Measurements from ENCODE around the gene ATP5PD.

Gene ATP5PD

GRCh38 chr17:75046407-75047289, at the start of gene ATP5PD, which contains the start of gene KCTD2:
Gene ATP5PD (minus strand): TSS chr17:75046969. CDS start chr17:75042650, 4,319 bp downstream.
Gene KCTD2 (plus strand): TSS chr17:75047225. CDS start chr17:75047251, 26 bp downstream.
- DNase-seq, result peak; percentile 87

- DNase-seq, result peak; percentile 82
Measured at GRCh38 chr17:75096082-75096625, 49.4 kb upstream of the ATP5PD start.

DNA sequence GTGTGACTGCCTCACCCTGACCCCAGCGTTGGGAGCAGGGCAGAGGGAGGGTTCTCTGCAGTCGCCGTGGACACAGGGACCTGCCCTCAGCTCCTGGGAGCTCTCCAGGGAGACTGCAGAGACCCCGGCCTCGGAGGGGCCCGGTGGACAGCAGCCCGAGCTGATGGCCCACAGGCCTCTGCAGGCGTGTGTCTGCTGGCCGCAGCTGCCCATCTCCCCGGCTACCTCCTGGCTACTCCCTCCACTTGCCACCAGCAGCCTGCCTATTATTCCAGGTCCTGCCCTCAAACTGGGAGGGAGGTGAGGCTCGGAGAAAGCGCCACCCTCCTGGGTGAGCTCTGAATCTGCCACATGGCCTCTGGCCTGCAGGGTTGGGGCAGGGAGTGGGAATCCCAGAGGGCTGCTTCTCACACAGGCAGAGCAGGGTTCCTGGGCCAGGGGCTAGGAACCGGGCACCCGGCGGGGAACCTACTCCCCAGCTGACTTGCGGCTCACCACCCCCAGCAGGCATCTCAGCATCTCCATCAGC, 48.2 kb upstream of the ATP5PD start:
- no peak for DNase-seq

DNA sequence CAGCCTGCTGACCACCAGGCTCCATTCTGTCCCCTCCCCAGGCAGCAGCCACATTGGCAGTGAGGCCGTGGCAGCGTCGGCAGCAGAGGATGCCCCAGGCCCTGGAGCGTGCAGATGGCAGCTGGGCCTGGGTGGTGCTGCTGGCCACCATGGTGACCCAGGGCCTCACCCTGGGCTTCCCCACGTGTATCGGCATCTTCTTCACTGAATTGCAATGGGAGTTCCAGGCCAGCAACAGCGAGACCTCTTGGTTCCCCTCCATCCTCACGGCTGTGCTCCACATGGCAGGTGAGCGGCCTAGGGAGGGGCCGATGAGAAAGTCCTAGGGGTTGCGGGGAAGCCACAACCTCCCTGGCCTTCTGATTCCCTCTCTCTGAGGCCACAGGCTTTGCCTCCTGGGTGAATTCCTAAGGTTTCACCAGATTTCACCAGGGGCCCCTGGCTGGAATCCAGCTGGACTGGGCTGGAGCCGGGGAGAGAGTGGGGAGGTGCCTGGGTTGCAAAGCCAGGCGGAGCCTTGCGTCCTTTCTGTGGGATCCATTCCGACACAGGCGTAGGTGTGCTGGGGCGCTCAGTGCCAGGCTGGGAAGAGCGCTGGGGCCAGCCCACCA, 46.9 kb upstream of the ATP5PD start:
- no peak for DNase-seq

GRCh38 chr17:75091855-75092327, 45.1 kb upstream of the ATP5PD start:
- DNase-seq, result no peak

DNA sequence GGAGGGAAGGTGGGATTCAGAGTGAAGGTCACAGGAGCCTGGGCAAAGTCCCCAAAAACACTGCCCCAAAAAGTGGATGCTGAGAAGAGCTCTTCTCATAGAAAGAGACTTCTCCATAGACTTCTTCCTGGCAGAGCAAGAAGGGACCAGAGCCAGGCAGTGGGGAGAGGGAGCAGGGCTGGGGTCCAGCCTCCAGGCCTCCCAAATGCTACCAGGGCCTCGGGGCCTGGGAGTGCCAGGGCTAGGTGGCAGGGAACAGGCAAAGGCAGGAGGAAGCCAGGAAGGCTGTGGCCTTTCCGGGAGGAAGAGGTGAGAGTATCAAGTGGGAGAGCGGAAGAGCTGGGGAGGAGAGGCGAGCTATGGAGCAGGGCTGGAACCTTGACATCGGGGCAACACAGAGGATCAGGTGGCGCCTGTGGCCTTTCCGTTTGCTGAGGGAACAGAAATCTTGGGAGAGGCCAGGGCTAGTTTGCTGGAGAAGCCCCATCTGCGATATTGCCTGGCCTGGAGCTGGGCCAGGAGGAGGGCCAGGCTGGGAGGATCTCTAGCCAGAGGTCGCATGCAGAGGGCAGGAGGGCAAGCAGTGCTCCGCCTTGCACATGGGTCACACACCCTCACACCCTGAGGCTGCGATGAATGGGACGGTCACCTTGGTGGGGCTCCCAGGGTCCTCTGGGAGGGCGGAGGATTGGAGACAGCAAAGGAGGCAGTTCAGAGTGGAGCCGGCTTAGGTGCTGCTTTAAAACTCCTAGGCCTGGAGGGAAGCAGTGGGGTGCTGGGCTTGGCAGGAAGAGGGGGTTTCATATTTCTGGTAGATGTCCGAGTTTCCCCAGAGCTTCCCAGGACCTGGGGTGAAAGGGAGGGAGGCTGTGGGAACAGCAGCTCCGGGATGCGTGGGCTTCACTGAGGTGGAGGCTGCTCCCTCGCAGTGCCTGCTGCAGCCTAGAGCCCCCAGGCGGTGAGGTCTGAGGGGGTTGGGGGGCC, 44.4 kb upstream of the ATP5PD start:
- no peak for DNase-seq

GRCh38 chr17:75088465-75089417, 42.0 kb upstream of the ATP5PD start:
- DNase-seq, result no peak

DNA sequence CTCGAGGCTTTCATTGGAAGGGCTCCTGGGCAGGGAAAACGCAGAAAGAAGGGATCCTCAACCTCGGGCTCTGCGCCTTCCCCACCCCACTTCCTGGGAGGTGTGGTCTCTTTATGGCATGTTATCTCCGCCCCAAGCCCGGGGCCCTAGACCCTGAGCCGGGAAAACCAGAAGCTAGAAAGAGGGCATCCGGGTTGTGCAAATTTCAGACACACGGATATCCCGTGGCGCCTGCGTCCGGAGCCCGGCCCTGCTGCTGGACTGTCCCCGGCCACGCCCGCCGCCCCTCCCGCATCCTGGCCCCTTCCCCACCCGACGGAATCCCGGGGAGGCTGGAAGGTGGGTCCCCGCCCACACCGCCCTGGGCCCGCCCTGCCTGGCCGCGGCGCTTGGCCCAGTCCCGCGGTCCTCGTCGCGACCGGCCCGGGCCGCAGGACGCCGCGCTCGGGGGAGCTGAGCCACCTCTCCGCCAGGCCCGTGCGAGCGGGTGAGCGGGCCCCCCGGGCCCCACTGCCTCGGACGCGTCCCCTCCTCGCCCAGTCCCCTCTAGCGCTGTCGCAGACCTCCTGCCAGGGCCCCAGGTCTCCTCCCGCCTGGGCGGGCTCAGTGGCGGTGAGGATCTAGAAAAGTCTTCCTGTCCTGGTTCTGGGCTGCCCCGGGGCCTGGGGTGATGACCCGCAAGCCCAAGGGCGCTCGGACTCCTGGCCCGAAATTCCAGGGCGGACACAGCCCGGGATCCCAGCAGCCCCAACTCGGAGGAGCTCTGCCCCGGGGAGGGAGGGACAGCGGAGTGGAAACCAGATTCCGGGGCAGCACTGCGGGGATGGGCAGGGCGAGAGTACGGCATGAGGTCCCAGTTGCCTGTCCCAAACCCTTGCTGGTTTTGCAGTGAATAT, 41.0 kb upstream of the ATP5PD start, which contains the start of gene SLC16A5:
TSS of gene SLC16A5 (plus strand) at position 397 of the 896 bp plus-strand sequence. CDS start 5,683 bp downstream, outside the sequence.
- peak; percentile 82 for DNase-seq

- no peak for DNase-seq
Measured at GRCh38 chr17:75087182-75087557, 40.4 kb upstream of the ATP5PD start.

DNA sequence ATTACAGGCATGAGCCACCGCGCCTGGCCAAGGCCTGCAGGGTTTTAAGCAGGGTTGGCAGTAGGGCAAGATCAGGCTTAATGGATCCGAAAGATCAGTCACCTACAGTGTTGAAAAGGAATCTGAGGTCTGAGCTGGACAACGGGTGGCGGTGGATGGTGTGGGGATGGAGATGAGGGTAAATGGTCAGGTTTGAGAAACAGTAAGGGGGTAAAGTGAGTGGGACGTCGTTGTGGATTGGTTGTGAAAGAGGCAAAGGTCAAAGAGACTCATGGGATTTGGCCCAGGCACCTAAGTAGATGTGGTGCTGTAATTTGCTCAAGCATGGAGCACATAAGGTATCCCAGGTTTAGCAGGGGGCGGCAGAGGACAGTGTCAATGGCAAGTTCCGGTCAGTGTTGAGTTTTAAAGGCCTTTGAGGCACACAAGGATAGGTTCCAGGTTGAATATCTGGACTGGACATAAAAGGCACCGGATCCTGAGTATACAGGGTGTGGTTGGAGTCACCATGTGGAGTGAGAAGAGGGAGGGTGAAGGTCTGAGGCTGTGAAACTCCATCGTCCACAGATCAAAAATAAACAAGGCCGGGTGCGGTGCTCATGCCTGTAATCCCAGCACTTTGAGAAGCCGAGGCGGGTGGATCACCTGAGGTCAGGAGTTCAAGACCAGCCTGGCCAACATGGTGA, 39.9 kb upstream of the ATP5PD start:
- DNase-seq, result no peak

DNA sequence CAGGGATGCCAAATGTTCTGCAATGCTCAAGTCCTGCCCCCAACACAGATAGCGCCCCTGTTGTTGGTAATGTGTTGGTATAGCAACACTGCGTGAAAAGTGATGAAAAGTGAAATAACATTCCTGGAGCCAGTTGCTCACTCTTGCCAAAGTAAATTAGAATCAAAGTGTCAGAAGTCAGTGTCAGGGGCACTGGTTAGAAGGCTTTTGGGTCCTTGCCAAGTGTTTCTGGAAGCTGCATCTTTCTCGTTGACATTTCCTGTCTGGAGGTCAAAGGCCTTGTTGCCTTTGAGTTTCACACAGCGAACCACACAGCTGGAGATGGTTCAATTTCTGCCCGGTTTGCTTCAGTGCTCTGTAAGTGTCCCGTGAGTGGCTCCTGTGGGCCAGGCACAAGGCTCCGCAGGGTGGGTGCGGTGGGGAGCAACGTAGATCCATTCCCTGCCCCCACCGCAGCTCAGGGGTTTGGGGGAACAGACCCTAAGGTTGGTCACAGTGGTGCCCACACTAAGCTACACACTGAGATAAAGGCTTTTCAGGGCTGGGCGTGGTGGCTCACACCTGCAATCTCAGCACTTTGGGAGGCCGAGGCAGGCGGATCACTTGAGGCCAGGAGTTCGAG, 37.4 kb upstream of the ATP5PD start:
- DNase-seq, result no peak

DNA sequence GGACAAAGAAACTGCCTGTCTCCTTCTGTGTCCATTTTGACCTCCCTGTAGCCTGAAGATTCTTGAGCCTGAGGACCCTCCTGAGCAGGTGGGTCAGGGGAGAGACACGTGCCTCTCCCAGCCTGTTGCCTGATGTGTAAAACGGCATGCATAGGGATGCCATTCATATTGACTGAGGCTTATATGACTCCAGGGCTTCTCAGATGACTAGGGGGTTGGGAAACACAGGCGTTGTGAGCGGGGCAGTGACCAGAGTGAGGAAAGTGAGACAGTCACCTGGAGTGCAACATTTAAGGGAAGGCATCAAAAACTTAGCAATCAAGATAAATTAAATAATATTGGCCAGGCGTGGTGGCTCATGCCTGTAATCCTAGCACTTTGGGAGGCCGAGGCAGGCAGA, 35.9 kb upstream of the ATP5PD start:
- no peak for DNase-seq

DNA sequence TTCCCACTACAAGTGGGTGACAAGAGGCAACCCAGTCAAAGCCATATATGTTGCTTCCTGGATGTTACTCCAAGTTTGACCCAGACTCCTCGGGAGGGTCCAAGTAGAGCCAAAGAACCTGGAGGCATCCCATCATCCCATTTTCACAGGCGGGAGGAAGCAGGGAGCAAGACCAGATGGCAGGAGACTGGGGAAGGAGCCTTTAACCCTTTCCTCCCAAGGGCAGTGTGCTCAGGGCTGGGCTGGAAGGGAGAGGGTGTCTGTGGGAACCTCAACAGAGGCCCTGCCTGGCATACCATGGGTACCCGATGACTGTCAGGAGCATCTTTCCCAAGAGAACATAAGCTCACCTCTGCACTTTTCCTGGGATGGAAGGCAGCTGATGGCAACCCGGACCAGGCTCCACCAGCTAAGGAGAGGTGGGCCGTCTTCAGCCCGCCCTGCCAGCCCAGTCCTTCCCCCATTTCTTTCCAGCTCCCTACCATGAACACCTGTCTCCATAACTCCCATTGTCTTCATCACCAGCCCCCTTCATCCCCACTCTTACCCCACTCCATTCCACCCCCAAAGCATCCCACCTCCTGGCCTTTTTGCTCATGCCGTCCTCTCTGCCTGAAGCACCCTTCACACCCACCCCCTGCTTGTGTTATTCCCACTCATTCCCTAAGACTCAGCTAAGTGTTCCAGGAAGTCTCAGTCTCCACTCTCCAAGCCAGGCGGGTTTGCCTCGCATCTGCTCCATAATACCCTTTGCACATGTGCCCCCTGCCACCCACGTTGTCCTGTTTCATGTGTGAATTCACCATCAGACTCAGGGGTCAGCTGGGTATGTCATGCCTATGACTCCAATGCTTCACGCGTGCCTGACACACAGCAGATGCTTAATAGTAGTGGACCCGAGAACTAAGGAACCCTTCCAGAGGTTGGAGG, 35.1 kb upstream of the ATP5PD start:
- DNase-seq, result no peak

DNA sequence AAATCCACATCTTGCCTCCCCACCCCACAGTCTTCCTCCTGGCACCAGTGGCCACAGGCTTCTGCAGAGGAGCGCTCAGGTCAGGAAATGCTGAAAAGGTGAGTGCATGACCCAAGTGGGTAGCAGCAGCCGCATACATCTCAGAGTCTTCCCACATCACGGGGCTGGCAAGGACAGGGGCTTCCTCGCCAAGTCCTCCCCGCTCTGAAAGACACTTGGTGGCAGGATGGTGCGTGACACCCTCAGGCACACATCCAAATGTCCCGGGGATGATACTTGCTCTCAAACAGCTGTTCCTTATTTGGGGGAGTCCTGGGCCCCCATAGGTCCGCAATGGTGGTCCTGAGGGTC, 32.2 kb upstream of the ATP5PD start:
- no peak for DNase-seq

DNA sequence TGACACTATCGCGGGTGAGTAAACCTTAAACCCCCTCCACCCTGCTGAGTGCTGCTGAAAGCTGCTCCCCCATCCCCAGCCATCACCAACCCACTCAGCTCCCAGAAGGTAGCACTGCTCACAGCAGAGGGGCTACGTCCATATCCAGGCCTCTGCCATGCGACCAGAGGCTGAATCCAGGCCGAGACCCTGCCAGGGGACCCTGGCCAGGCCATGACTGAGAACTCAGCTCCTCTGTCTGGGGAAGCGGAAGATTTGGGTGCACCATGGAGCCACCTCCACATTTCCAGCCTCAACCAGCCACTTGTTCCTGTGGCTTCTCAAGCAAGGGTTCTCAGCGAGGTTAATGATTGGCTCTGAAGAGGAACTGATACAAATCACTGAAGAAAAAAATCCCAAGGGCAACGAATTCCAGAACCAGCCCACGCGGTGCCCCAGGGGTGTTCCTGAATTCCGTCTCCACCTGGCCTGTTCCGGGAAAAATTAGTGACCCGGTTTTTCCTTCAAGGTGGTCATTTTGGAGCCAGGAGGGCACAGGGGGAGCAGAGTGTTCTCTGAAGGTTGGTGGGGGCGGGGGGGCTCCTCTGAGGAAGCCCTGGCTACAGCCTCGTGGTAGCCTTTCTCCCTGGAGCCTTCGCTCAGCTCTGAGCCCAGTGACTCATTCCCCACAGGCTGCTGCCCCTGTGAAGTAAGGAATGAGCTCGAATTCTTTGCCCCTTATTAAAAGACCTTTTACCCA, 31.7 kb upstream of the ATP5PD start:
- DNase-seq, result no peak

GRCh38 chr17:75077496-75078283, 30.9 kb upstream of the ATP5PD start:
- DNase-seq, result no peak

Data from GF-D8 (cell line).